Ovary (tissue), 9 donors: ENCODE measurements around the gene KAT8. TPM values are rescaled to one million over a fixed set of nuclear protein-coding genes. Genes with fewer than 3 reads are reported as not detected.
"Not testable (repeated sequence)": the region's sequence is repeated elsewhere in the genome, so short reads cannot be mapped to it uniquely, and the experiment has no call there.

Experiments
- DNase-seq, 5 donors: peaks; one replicate each; pipeline ENCODE4 v3.0.0-alpha.2; 2019 to 2020
- H3K27ac ChIP-seq, 2 donors: fragments of 200-600 bp; one replicate each; pipeline versions ENCODE4 v1.5.1 to v1.8.0; 2019 to 2022
- H3K27me3 ChIP-seq: fragments of 200-600 bp; one replicate; pipeline ENCODE4 v1.8.0; 2022
- H3K36me3 ChIP-seq: fragments of 200-600 bp; sonication (generic); one replicate; pipeline ENCODE4 v1.5.1; 2019
- H3K4me1 ChIP-seq: one replicate; pipeline ENCODE4 v1.8.1; 2013; ENCODE audit warnings: mild to moderate bottlenecking, moderate library complexity; ENCODE audit not compliant: insufficient read depth
- H3K4me3 ChIP-seq: fragments of 200-600 bp; sonication (generic); one replicate; pipeline ENCODE4 v1.5.1; 2017
- H3K9me3 ChIP-seq, 2 donors: fragments of 200-600 bp in 1 of 2; sonication (generic) in 1 of 2; one replicate each; pipeline versions ENCODE4 v1.5.1 to v1.8.1; 2013 to 2019; ENCODE audit warnings: mild to moderate bottlenecking in 1 of 2, moderate library complexity in 1 of 2
- CTCF ChIP-seq, 3 donors: fragments of 450-650 bp in 2 of 3; fragments of 200-600 bp in 1 of 3; IDR thresholded peaks; one replicate each; pipeline versions ENCODE4 v1.5.1 to v1.8.0; 2016 to 2022; ENCODE audit warnings: antibody characterized with exemption in 3 of 3, mild to moderate bottlenecking in 1 of 3
- EP300 ChIP-seq: sonication (generic); formaldehyde crosslinking; IDR thresholded peaks from one replicate; pipeline ENCODE4 v1.6.1; 2017; ENCODE audit warnings: antibody characterized with exemption
- POLR2A ChIP-seq: fragments of 450-650 bp; IDR thresholded peaks from one replicate; pipeline ENCODE4 v1.6.1; 2017; ENCODE audit warnings: antibody characterized with exemption, mild to moderate bottlenecking, moderate library complexity
- WGBS, 3 donors: extraction: QIAGEN DNeasy Blood & Tissue Kit in 1 of 3; methylation state at CpG; one replicate each; pipeline versions ENCODE4 v1.1.5 to v1.1.7; 2013 to 2017; 5-methylcytosine and 5-hydroxymethylcytosine counted together
- intact Hi-C, 4 donors: fragments of 100-400 bp; cut with DNase I; formaldehyde crosslinking; loops; one replicate each; pipeline versions ENCODE4 v1.11.0 to v1.15.1; 2022 to 2023
- polyA plus RNA-seq, 2 donors: library from polyadenylated mRNA; stranded (reverse); fragments of 200-250 nt in 1 of 2; fragments of 350-450 nt in 1 of 2; fragmentation: Illumina TruSeq in 1 of 2; extraction: RNeasy Lipid Tissue Mini Kit (QIAGEN cat#74804) in 1 of 2; gene quantifications; one replicate each; pipeline ENCODE4 v1.2.3, GENCODE V29; 2013 to 2014
- total RNA-seq, 7 donors: library from RNA; depleted of rRNA in 2 of 7; stranded (reverse); fragments of >200 nt in 2 of 7; fragmentation: NEBNext Ultra II Directional in 3 of 7; extraction: Animal tissue kit (Norgen Biotek cat#: 25700) in 3 of 7; gene quantifications; one replicate each; pipeline versions ENCODE4 v1.1.0 to v1.2.4, GENCODE V29; 2016 to 2023
- donor health status: DM: no; HTN: no; CAD: no; lungs with moderate emphysema.
- donor health status: DM: no; HTN: no; CAD: no.
- donor health status: Bipolar disorder and iron deficiency.
- donor health status: DM: yes; HTN: yes; CAD: no.
- donor health status: DM: no; HTN: no; CAD: no.
- donor health status: DM: yes; HTN: yes; CAD: no.

KAT8 gene
- total and polyA plus RNA-seq, 9 donors: 66.4 to 129 (median 88.7) TPM

GRCh38 chr16:31094424-31095120 lies 22.9 kb upstream of the KAT8 start, which contains the start of gene VKORC1:
Gene VKORC1, minus strand, starts transcription at chr16:31094797. Its CDS starts 68 bp downstream, at chr16:31094729.
- intact Hi-C loops: no loop called here
- Histone ChIP-seq H3K36me3 (no peaks in the 10 kb centered on the region), H3K4me3 (peak within 1 kb of the TSS; percentile 60), H3K9me3 (no peaks in the 10 kb centered on the region), H3K4me1 (peaks cover 4% of the 10 kb centered on the region), H3K27ac (peak within 1 kb of the TSS in 1 of 2 donors; percentile 83), H3K27me3 (no peaks in the 10 kb centered on the region)
- no peak for TF ChIP-seq POLR2A
- no peak for TF ChIP-seq CTCF (IDR thresholded peaks at IDR 0.05)
- no peak for TF ChIP-seq EP300
- DNase-seq: peak; percentile 90 to 94 (median 93)
- WGBS, 3 donors: 0 to 1% (median 0%) methylated on average over 50 to 69 of the region's 69 CpGs

GRCh38 chr16:31099860-31100638 lies 17.4 kb upstream of the KAT8 start:
- Histone ChIP-seq H3K4me3 (no peak overlapping the region), H3K27ac (no peak overlapping the region), H3K4me1 (no peaks in the 10 kb centered on the region), H3K27me3 (no peaks in the 10 kb centered on the region), H3K9me3 (no peaks in the 10 kb centered on the region), H3K36me3 (no peaks in the 10 kb centered on the region)
- intact Hi-C loops: no loop called here
- TF ChIP-seq POLR2A: no peak
- 38 to 56% (median 38%) methylated on average over 4 of the region's 4 CpGs for WGBS, 3 donors
- peak in 1 of 5 donors; percentile 9 for DNase-seq

- H3K4me3 ChIP-seq, H3K27me3 ChIP-seq, H3K36me3 ChIP-seq, intact Hi-C loops, H3K27ac ChIP-seq, H3K9me3 ChIP-seq, H3K4me1 ChIP-seq: not testable (repeated sequence)
- DNase-seq: peak in 1 of 5 donors; percentile 10
- 25 to 30% (median 28%) methylated on average over 13 of the region's 13 CpGs for WGBS, 3 donors
Measured at GRCh38 chr16:31100876-31101641, 16.4 kb upstream of the KAT8 start.

GRCh38 chr16:31105677-31106213 lies 11.7 kb upstream of the KAT8 start:
- intact Hi-C loops: no loop called here
- 13 to 20% (median 15%) methylated on average over 33 of the region's 33 CpGs for WGBS, 3 donors
- H3K4me3 ChIP-seq: no peak overlapping the region

More at GRCh38 chr16:31105677-31106213, 11.7 kb upstream of the KAT8 start:
- Histone ChIP-seq H3K27me3 (no peaks in the 10 kb centered on the region), H3K36me3 (no peaks in the 10 kb centered on the region), H3K9me3 (no peaks in the 10 kb centered on the region), H3K4me1 (peaks cover 6% of the 10 kb centered on the region), H3K27ac (no peak overlapping the region)
- peak; percentile 75 to 91 (median 86) for DNase-seq
- no peak for TF ChIP-seq POLR2A
- peak; percentile 68 to 79 (median 70) for TF ChIP-seq CTCF (IDR thresholded peaks at IDR 0.05)
- TF ChIP-seq EP300: no peak
